ENCODE results near the gene CXCL6.

The CXCL6 gene

DNA sequence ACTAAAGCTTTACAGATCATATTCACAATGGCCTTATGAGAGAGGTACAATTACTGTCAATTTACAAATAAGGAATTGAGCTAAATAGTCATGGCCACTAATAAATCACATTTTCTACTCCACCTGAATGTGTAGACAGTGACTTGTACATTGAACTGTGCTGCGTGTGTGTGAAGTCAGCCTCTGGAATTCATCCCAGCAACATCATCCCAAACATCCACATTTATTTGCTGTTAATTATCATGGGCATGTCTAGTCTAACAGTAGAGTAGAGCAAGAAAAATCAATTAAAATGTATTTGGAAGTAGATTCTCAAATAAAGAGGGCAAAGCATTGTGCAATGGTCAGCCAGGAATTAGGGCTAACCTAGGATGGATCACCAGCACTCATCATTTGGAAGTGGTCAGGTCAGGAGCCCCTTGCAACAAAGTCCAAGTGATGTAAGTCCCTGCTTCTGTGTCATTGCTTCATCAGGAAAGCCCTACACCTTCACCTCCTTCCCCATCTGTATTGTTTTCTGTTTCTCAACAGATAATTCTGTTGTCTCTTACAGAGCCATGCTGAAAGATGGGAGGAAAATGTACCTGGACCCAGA lies 11.8 kb downstream of the CXCL6 start:
- no peaks in the 10 kb centered on the region for H3K9me3 ChIP-seq (ENCODE audit: low read length)
- H3K27me3 ChIP-seq (ENCODE audit: insufficient read depth, low read length), result no peaks in the 10 kb centered on the region
- no peaks in the 10 kb centered on the region for H3K36me3 ChIP-seq (ENCODE audit: insufficient read depth, low read length)

DNA sequence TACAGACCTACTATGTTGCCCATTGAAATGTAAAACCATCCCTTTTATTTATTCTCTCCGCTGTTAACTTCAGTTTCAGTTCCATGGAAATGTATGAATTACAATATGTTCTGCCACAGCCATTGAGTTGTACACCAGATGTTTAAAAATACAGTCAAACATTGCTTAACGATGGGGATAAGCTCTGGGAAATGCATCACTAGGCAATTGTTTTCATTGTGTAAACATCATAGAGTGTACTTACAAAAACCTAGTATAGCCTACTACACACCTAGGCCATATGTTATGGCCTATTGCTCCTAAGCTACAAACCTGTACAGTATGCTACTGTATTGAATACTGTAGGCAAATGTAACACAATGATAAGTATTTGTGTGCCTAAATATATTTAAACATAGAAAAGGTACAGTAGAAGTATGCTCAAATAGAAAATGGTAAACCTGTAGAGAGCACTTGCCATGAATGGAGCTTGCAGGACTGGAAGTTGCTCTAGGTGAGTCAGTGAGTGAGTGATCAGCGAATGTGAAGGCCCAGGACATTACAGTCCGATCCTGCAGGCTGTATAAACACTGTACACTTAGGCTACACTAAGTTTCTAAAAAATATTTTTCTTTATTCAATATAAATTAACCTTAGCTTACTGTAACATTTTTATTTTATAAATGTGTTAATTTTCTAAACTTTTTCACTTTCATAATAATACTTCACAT lies 13.9 kb downstream of the CXCL6 start:
- no peaks in the 10 kb centered on the region for H3K4me1 ChIP-seq (ENCODE audit: insufficient read depth, low read length)
- H2AFZ ChIP-seq (ENCODE audit: low read depth, low read length), result no peak overlapping the region
- H3K9me3 ChIP-seq (ENCODE audit: low read length), result no peaks in the 10 kb centered on the region
- H3K36me3 ChIP-seq (ENCODE audit: insufficient read depth, low read length), result no peaks in the 10 kb centered on the region
- H3K27me3 ChIP-seq (ENCODE audit: insufficient read depth, low read length), result no peaks in the 10 kb centered on the region
- no peak overlapping the region for H3K4me3 ChIP-seq (ENCODE audit: low read length)

More for the DNA sequence above, 11.8 kb downstream of the CXCL6 start:
- no peak overlapping the region for H3K4me3 ChIP-seq (ENCODE audit: low read length)
- no peaks in the 10 kb centered on the region for H3K4me1 ChIP-seq (ENCODE audit: insufficient read depth, low read length)
- H2AFZ ChIP-seq (ENCODE audit: low read depth, low read length), result no peak overlapping the region

DNA sequence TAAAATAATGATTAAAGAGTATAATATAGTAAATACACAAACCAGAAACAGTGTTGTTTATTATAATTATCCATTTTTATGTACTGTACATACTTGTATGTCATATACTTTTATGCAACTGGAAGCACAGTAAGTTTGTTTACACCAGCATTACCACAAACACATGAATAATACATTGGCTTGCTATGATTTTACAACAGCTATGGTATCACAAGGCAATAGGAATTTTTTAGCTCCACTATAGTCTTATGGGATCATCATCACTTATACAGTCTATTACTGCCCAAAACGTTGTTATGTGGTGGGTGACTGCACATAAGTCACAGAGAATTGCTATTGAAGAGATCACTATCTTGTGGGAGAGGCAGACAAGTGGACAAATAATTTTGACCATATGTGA lies 14.8 kb downstream of the CXCL6 start:
- no peaks in the 10 kb centered on the region for H3K27me3 ChIP-seq (ENCODE audit: insufficient read depth, low read length)
- no peak overlapping the region for H2AFZ ChIP-seq (ENCODE audit: low read depth, low read length)
- H3K36me3 ChIP-seq (ENCODE audit: insufficient read depth, low read length), result no peaks in the 10 kb centered on the region
- no peak overlapping the region for H3K4me3 ChIP-seq (ENCODE audit: low read length)
- no peaks in the 10 kb centered on the region for H3K9me3 ChIP-seq (ENCODE audit: low read length)
- no peaks in the 10 kb centered on the region for H3K4me1 ChIP-seq (ENCODE audit: insufficient read depth, low read length)

DNA sequence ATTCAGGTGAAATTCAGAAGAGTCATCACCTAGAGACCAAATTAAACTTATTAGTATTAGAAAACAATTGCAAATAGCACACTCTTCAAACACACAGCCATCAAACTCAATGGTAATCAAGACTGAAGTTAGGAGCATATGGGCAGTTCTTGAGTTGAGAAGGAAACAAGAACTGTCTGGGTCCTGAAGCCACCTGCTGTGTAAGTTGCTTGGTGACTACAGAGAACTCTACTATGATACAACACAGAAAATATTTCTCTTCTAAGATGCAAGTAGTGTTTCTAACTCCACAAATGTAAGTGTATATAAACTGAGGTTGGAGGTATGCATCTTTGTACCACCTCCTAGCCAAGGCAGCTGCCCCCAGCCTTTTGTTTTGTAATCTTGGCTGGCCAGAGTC lies 16.3 kb downstream of the CXCL6 start:
- no peaks in the 10 kb centered on the region for H3K4me1 ChIP-seq (ENCODE audit: insufficient read depth, low read length)
- no peak overlapping the region for H3K4me3 ChIP-seq (ENCODE audit: low read length)
- H3K9me3 ChIP-seq (ENCODE audit: low read length), result no peaks in the 10 kb centered on the region
- H2AFZ ChIP-seq (ENCODE audit: low read depth, low read length), result no peak overlapping the region
- no peaks in the 10 kb centered on the region for H3K27me3 ChIP-seq (ENCODE audit: insufficient read depth, low read length)
- no peaks in the 10 kb centered on the region for H3K36me3 ChIP-seq (ENCODE audit: insufficient read depth, low read length)

DNA sequence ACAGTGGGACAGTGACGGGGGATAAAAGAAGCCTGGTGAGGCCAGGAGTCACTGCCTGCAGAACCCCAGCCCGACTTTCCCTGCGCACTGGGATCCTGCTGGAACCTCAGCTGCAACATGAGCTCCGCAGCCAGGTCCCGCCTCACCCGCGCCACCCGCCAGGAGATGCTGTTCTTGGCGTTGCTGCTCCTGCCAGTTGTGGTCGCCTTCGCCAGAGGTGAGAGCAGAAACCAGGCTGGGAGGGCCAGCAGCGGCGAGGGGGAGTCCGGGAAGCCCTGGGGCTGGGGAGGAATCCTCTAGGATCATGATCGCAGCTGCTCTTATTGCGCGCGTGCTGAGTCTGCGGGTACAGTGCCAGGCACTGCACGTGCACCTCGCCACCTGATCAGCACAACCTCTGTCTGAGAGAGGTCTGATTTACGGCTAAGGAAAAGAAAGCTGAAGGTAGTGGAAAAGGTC lies 16.8 kb downstream of the CXCL6 start, which contains the start of gene PF4V1:
PF4V1 (plus strand) TSS at position 51 of the 459 bp plus-strand sequence; CDS start at position 118, 67 bp downstream.
- H3K4me3 ChIP-seq (ENCODE audit: low read length), result no peak within 1 kb of the TSS
- H3K4me1 ChIP-seq (ENCODE audit: insufficient read depth, low read length), result no peaks in the 10 kb centered on the region

DNA sequence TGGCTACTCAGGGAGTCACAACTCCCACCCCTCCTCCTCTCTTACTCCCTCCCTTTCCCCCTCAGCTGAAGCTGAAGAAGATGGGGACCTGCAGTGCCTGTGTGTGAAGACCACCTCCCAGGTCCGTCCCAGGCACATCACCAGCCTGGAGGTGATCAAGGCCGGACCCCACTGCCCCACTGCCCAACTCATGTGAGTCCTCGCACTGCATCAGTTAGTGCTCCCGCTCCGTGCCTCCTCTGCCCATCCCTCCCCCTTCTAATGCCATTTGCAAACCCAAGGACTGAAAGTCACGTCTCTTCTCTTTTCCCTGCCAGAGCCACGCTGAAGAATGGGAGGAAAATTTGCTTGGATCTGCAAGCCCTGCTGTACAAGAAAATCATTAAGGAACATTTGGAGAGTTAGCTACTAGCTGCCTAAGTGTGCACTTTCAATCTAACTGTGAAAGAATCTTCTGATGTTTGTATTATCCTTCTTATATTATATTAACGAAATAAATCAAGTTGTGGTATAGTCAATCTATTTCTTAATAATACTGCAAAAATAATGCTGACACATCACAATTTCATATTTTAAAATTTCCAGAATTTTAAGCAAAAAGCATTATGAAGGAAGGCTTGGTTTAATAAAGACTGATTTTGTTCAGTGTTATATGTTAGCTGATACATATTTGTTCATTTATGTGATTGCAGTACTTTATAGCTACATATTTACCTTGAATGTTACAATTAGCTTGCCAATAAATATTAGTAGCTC lies 17.4 kb downstream of the CXCL6 start:
- Histone ChIP-seq H3K4me1 (ENCODE audit: insufficient read depth, low read length) (no peaks in the 10 kb centered on the region), H3K36me3 (ENCODE audit: insufficient read depth, low read length) (no peaks in the 10 kb centered on the region), H3K27me3 (ENCODE audit: insufficient read depth, low read length) (no peaks in the 10 kb centered on the region), H3K4me3 (ENCODE audit: low read length) (no peak overlapping the region), H2AFZ (ENCODE audit: low read depth, low read length) (no peak overlapping the region), H3K9me3 (ENCODE audit: low read length) (no peaks in the 10 kb centered on the region)

More for the DNA sequence above, 16.8 kb downstream of the CXCL6 start, which contains the start of gene PF4V1:
- no peaks in the 10 kb centered on the region for H3K9me3 ChIP-seq (ENCODE audit: low read length)
- H3K27me3 ChIP-seq (ENCODE audit: insufficient read depth, low read length), result no peaks in the 10 kb centered on the region
- H3K36me3 ChIP-seq (ENCODE audit: insufficient read depth, low read length), result no peaks in the 10 kb centered on the region
- no peak within 1 kb of the TSS for H2AFZ ChIP-seq (ENCODE audit: low read depth, low read length)

DNA sequence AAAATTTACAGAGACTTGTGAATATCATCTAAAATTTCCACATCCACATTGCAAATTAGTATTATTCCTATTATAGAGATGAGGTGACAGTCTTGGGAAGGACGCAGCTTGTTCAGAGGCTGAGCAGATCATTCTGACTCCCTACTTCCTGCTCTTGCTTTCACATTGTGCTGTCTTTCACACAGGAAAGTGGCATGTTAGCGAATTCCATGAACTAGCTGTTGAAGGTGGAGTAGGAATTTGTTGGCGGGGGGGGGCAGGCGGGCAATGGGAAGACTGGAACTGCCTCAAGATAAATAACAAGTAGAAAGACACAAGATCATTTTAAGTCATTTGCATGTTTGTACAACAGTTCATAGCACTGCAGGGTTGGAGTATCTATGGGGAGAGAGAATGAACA lies 18.9 kb downstream of the CXCL6 start:
- Histone ChIP-seq H3K27me3 (ENCODE audit: insufficient read depth, low read length) (no peaks in the 10 kb centered on the region), H3K36me3 (ENCODE audit: insufficient read depth, low read length) (no peaks in the 10 kb centered on the region), H2AFZ (ENCODE audit: low read depth, low read length) (no peak overlapping the region), H3K4me3 (ENCODE audit: low read length) (no peak overlapping the region), H3K4me1 (ENCODE audit: insufficient read depth, low read length) (no peaks in the 10 kb centered on the region), H3K9me3 (ENCODE audit: low read length) (no peaks in the 10 kb centered on the region)

DNA sequence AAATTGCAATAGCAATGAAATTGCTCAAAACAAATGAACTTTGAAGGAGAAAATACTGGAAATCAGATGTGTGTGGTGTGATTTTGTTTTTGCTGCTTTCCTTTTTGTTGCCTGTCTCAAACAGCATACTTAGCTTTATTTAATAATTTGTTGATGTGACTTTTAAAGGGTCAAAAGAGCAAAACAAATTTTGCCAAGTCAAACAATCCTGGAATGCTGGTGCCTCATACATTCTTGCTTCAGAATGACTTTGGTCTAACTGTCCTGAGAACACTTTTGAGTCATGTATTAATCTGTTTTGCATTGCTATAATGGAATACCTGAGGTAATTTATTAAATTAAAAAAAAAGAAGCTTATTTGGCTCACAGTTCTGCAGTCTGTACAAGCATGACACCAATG lies 20.0 kb downstream of the CXCL6 start:
- H3K36me3 ChIP-seq (ENCODE audit: insufficient read depth, low read length), result no peaks in the 10 kb centered on the region
- no peaks in the 10 kb centered on the region for H3K9me3 ChIP-seq (ENCODE audit: low read length)
- no peak overlapping the region for H2AFZ ChIP-seq (ENCODE audit: low read depth, low read length)
- H3K27me3 ChIP-seq (ENCODE audit: insufficient read depth, low read length), result no peaks in the 10 kb centered on the region
- H3K4me3 ChIP-seq (ENCODE audit: low read length), result no peak overlapping the region
- H3K4me1 ChIP-seq (ENCODE audit: insufficient read depth, low read length), result no peaks in the 10 kb centered on the region

DNA sequence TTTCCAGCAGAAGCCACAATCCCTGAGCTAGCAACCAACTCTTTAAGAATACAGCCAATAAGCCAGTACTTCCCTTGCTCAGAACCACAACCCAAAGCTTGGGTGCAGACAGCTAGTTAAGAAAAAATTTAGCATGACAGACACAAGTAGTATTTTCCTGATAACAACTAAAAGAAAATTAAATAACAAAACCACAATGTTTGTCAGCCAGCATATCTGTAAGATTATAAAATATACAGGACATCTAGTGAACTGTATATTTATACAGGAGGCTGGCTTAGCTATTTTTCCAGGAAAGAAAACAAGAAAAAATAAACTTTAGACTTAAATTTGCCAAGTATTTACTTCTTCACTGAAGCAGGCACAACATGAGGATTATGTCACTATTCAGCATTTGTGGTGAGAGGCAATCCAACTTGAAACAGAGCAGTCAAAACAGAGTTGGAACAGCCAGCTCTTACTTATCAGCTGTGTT lies 23.2 kb downstream of the CXCL6 start:
- H2AFZ ChIP-seq (ENCODE audit: low read depth, low read length), result no peak overlapping the region
- no peak overlapping the region for H3K4me3 ChIP-seq (ENCODE audit: low read length)
- no peaks in the 10 kb centered on the region for H3K27me3 ChIP-seq (ENCODE audit: insufficient read depth, low read length)
- H3K4me1 ChIP-seq (ENCODE audit: insufficient read depth, low read length), result no peaks in the 10 kb centered on the region
- H3K36me3 ChIP-seq (ENCODE audit: insufficient read depth, low read length), result no peaks in the 10 kb centered on the region
- no peaks in the 10 kb centered on the region for H3K9me3 ChIP-seq (ENCODE audit: low read length)

DNA sequence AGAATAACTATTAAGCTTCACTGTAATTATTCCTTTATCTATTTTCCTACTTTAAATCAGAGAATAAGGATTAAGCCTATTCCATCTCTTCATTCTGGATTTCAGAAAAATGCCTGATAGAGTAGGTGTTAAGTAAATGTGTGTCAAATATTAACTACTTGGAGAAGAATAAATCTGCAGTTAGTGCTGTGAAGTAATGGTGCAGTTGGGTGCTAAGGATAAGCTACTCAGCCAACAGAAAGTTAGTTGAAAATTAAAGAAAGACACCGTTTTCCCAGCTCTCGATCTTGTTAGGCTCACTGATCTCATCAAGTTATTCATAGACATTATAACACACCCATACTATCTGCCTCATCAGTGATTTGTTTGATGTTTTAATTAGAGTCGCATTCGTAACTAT lies 23.7 kb downstream of the CXCL6 start:
- no peak overlapping the region for H2AFZ ChIP-seq (ENCODE audit: low read depth, low read length)
- no peaks in the 10 kb centered on the region for H3K36me3 ChIP-seq (ENCODE audit: insufficient read depth, low read length)
- no peaks in the 10 kb centered on the region for H3K9me3 ChIP-seq (ENCODE audit: low read length)
- H3K4me1 ChIP-seq (ENCODE audit: insufficient read depth, low read length), result no peaks in the 10 kb centered on the region
- H3K27me3 ChIP-seq (ENCODE audit: insufficient read depth, low read length), result no peaks in the 10 kb centered on the region
- no peak overlapping the region for H3K4me3 ChIP-seq (ENCODE audit: low read length)

DNA sequence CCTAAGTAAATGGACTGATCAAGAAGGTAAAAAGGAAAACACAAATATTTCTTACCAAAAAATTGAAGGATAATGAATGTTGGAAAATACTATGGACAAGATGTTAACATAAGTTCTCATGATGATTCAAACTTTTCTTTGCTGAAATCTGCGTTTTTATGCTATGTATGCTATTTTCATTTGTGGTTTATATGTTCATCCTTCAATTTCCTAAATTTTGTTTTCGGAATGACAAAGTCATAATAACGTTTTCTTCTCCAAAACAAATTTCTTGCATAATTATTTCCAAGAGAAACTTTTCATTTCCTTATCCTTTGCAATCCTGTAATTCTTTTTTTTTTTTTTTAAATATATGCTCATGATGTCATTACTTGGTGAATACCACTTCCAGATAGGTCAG lies 24.4 kb downstream of the CXCL6 start:
- H3K9me3 ChIP-seq (ENCODE audit: low read length), result no peaks in the 10 kb centered on the region
- H3K4me3 ChIP-seq (ENCODE audit: low read length), result no peak overlapping the region
- no peak overlapping the region for H2AFZ ChIP-seq (ENCODE audit: low read depth, low read length)
- no peaks in the 10 kb centered on the region for H3K27me3 ChIP-seq (ENCODE audit: insufficient read depth, low read length)
- H3K36me3 ChIP-seq (ENCODE audit: insufficient read depth, low read length), result no peaks in the 10 kb centered on the region
- H3K4me1 ChIP-seq (ENCODE audit: insufficient read depth, low read length), result no peaks in the 10 kb centered on the region

DNA sequence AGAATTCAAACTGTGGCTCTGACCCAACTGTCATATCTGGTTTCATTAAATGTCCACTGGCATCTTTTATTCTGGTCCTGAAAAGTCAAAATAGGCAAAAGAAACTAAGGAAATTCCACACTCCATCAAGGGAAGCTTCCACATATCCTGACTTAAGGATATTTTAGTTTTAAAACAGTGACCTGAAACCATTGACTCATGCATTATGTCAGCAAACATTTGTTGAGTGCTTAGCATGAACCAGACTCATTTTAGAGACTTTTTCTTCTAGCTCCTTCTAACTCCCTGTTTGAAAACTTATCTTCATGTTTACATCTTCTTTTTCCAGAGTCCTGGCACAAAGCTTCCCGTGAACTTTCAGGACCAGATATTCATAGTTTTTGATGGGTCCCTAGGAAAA lies 25.8 kb downstream of the CXCL6 start:
- H3K36me3 ChIP-seq (ENCODE audit: insufficient read depth, low read length), result no peaks in the 10 kb centered on the region
- no peak overlapping the region for H3K4me3 ChIP-seq (ENCODE audit: low read length)
- H3K4me1 ChIP-seq (ENCODE audit: insufficient read depth, low read length), result no peaks in the 10 kb centered on the region
- H3K27me3 ChIP-seq (ENCODE audit: insufficient read depth, low read length), result no peaks in the 10 kb centered on the region
- H2AFZ ChIP-seq (ENCODE audit: low read depth, low read length), result no peak overlapping the region
- no peaks in the 10 kb centered on the region for H3K9me3 ChIP-seq (ENCODE audit: low read length)

DNA sequence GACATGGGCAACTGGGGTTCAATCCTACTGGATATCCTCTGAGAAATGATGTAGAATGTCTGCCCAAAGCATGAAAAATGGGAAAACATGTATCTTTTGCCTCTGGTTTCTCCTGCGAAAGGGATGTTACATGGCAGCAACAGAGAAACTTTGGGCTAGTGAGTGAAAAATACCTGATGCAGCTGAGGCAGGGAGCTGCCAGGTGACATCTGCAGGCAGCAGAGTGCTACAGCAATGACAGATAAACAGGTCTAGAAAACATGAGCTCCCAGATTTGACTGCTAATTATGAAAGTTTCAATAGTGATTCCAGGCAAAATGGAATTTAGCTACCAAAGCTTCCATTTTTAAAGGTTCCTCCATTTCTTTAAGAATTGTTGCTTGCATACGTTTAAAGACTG lies 27.9 kb downstream of the CXCL6 start:
- no peaks in the 10 kb centered on the region for H3K9me3 ChIP-seq (ENCODE audit: low read length)
- H3K36me3 ChIP-seq (ENCODE audit: insufficient read depth, low read length), result no peaks in the 10 kb centered on the region
- no peaks in the 10 kb centered on the region for H3K4me1 ChIP-seq (ENCODE audit: insufficient read depth, low read length)
- H2AFZ ChIP-seq (ENCODE audit: low read depth, low read length), result no peak overlapping the region
- no peak overlapping the region for H3K4me3 ChIP-seq (ENCODE audit: low read length)
- no peaks in the 10 kb centered on the region for H3K27me3 ChIP-seq (ENCODE audit: insufficient read depth, low read length)

Measured in neuron (in vitro differentiated cells).